Measurements from ENCODE around the gene TNFRSF1B. TPM values are rescaled to one million over a fixed set of nuclear protein-coding genes. Genes with fewer than 3 reads are reported as not detected.

TNFRSF1B gene
- total and polyA plus RNA-seq, 9 of the 15 experiments (the other 6 are each of a cell fraction or from before 2014, with no cell fraction given): 8.8 to 91.3 (median 36.0) TPM

DNA sequence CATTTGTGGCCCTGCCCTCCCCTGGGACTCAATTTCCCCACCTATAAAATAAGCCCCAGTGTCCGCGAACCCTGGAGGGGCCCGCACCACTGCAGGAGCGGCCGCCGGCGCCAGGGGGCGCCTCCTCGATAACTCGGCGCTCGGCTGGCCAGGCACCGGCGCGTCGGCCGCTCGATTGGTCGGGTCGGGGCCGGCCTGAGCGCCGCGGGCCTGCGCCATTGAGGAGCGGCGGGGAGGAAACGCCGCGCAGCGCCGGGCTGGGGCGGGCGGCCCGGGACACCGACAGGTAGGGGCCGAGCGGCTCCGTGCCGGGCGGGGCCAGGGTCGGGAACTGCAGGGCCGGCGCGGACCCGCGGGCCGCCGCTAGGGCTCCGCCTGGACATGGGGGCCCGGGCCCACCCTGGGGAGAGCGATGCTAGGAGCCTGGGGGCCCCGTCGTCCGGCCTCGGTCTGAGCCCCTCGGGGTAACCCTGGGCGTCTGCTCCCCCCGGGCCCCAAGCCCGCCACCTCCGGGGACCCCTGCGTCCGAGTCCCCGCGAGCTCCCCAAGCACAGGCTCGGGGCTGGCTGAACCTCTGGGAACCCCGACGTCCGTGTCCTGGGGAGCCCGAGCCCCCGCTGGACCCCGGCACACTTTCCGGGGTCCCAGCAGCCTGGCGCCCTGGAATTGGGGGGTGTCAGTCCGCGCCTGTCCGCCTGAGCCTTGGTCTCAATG, 63.2 kb downstream of the TNFRSF1B start, which contains the start of gene VPS13D (continued):
- TF ChIP-seq TOE1 (IDR thresholded peaks at IDR 0.05; ENCODE audit: borderline replicate concordance) (no peak), TOE1 (CRISPR knock-in tag; IDR thresholded peaks at IDR 0.05; ENCODE audit: borderline replicate concordance, low read depth) (no peak), RAD21 (CRISPR knock-in tag; conservative IDR thresholded peaks at IDR 0.05 in 1 of 2, IDR thresholded peaks at IDR 0.05 in 1 of 2) (peak; percentile 45 to 59; a peak in 3 of 4 replicates), ZNF324 (CRISPR knock-in tag; IDR thresholded peaks at IDR 0.05) (no peak), RNF2 (IDR thresholded peaks at IDR 0.05) (no peak), GABPB1 (CRISPR knock-in tag; IDR thresholded peaks at IDR 0.05) (peak; percentile 71; the same call in 1 of the 2 replicates), SIN3B (IDR thresholded peaks at IDR 0.05; ENCODE audit: low read depth) (peak; percentile 88), MAZ (CRISPR knock-in tag; conservative IDR thresholded peaks at IDR 0.05 in 1 of 2, IDR thresholded peaks at IDR 0.05 in 1 of 2) (peak; percentile 60 to 96; a peak in 3 of 4 replicates), ZNF444 (CRISPR knock-in tag; IDR thresholded peaks at IDR 0.05) (no peak), GATA2 (CRISPR knock-in tag; IDR thresholded peaks at IDR 0.05) (no peak), CHD2 (IDR thresholded peaks at IDR 0.05; ENCODE audit: low read depth, low read length) (no peak), MTA2 (IDR thresholded peaks at IDR 0.05; ENCODE audit: low read depth) (no peak), ZNF445 (CRISPR knock-in tag; IDR thresholded peaks at IDR 0.05; ENCODE audit: low read depth) (no peak), ASH1L (IDR thresholded peaks at IDR 0.05; ENCODE audit: borderline replicate concordance, low read depth, partially characterized antibody) (no peak), GTF2E2 (tag; IDR thresholded peaks at IDR 0.05) (no peak; the same call in 1 of the 2 replicates), EP400 (IDR thresholded peaks at IDR 0.05) (no peak), ZNF77 (CRISPR knock-in tag; IDR thresholded peaks at IDR 0.05) (no peak)
- TF ChIP-seq, protein P1, sequence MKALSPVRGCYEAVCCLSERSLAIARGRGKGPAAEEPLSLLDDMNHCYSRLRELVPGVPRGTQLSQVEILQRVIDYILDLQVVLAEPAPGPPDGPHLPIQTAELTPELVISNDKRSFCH (CRISPR knock-in tag; IDR thresholded peaks at IDR 0.05): no peak
- TF ChIP-seq, protein P1 (tag; IDR thresholded peaks at IDR 0.05): peak; percentile 63; the same call in 1 of the 2 replicates
- TF ChIP-seq, protein P2, sequence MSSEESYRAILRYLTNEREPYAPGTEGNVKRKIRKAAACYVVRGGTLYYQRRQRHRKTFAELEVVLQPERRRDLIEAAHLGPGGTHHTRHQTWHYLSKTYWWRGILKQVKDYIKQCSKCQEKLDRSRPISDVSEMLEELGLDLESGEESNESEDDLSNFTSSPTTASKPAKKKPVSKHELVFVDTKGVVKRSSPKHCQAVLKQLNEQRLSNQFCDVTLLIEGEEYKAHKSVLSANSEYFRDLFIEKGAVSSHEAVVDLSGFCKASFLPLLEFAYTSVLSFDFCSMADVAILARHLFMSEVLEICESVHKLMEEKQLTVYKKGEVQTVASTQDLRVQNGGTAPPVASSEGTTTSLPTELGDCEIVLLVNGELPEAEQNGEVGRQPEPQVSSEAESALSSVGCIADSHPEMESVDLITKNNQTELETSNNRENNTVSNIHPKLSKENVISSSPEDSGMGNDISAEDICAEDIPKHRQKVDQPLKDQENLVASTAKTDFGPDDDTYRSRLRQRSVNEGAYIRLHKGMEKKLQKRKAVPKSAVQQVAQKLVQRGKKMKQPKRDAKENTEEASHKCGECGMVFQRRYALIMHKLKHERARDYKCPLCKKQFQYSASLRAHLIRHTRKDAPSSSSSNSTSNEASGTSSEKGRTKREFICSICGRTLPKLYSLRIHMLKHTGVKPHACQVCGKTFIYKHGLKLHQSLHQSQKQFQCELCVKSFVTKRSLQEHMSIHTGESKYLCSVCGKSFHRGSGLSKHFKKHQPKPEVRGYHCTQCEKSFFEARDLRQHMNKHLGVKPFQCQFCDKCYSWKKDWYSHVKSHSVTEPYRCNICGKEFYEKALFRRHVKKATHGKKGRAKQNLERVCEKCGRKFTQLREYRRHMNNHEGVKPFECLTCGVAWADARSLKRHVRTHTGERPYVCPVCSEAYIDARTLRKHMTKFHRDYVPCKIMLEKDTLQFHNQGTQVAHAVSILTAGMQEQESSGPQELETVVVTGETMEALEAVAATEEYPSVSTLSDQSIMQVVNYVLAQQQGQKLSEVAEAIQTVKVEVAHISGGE (CRISPR knock-in tag; IDR thresholded peaks at IDR 0.05): no peak
- TF ChIP-seq, protein P3, sequence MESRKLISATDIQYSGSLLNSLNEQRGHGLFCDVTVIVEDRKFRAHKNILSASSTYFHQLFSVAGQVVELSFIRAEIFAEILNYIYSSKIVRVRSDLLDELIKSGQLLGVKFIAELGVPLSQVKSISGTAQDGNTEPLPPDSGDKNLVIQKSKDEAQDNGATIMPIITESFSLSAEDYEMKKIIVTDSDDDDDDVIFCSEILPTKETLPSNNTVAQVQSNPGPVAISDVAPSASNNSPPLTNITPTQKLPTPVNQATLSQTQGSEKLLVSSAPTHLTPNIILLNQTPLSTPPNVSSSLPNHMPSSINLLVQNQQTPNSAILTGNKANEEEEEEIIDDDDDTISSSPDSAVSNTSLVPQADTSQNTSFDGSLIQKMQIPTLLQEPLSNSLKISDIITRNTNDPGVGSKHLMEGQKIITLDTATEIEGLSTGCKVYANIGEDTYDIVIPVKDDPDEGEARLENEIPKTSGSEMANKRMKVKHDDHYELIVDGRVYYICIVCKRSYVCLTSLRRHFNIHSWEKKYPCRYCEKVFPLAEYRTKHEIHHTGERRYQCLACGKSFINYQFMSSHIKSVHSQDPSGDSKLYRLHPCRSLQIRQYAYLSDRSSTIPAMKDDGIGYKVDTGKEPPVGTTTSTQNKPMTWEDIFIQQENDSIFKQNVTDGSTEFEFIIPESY (CRISPR knock-in tag; IDR thresholded peaks at IDR 0.05): peak; percentile 91
